Right lobe of liver (tissue), 6 donors: ENCODE measurements around the gene ADGRG3. TPM values are rescaled to one million over a fixed set of nuclear protein-coding genes. Genes with fewer than 3 reads are reported as not detected.

ENCODE experiments used
- ATAC-seq, 4 donors: fragments of 200-7000 bp; cut with Tn5 transposase; one replicate each; pipeline ENCODE4 v1.9.1; 2020; ENCODE audit warnings: mild to moderate bottlenecking in 4 of 4, moderate library complexity in 4 of 4
- DNase-seq, 3 donors: peaks; one replicate each; pipeline ENCODE4 v3.0.0-alpha.2; 2020
- H3K27ac ChIP-seq, 3 donors: fragments of 200-600 bp; one replicate each; pipeline ENCODE4 v1.8.0; 2022
- H3K27me3 ChIP-seq, 2 donors: fragments of 200-600 bp; one replicate each; pipeline ENCODE4 v1.8.0; 2022
- H3K36me3 ChIP-seq, 4 donors: fragments of 200-600 bp; sonication (generic) in 1 of 4; one replicate each; pipeline versions ENCODE4 v1.5.1 to v1.8.0; 2017 to 2022; ENCODE audit warnings: control low read depth in 1 of 4
- H3K4me1 ChIP-seq, 4 donors: fragments of 200-600 bp; sonication (generic) in 1 of 4; one replicate each; pipeline versions ENCODE4 v1.5.1 to v1.8.0; 2017 to 2022; ENCODE audit warnings: control low read depth in 1 of 4
- H3K4me3 ChIP-seq, 3 donors: fragments of 200-600 bp; one replicate each; pipeline ENCODE4 v1.8.0; 2022
- H3K9me3 ChIP-seq, 4 donors: fragments of 200-600 bp; sonication (generic) in 1 of 4; one replicate each; pipeline versions ENCODE4 v1.5.1 to v1.8.0; 2017 to 2022; ENCODE audit warnings: control low read depth in 1 of 4
- POLR2A ChIP-seq: fragments of 450-650 bp; IDR thresholded peaks from one replicate; pipeline ENCODE4 v1.6.1; 2017; ENCODE audit warnings: antibody characterized with exemption, mild to moderate bottlenecking
- WGBS: methylation state at CpG from one replicate; pipeline ENCODE4 v1.1.6; 2018; ENCODE audit warnings: low coverage, low lambda C conversion rate; ENCODE audit not compliant: insufficient coverage; ENCODE audit errors: missing lambda C conversion rate; 5-methylcytosine and 5-hydroxymethylcytosine counted together
- intact Hi-C, 2 donors: fragments of 100-400 bp; cut with DNase I; formaldehyde crosslinking; loops; one replicate each; pipeline versions ENCODE4 v1.11.2 to v1.14.1; 2022
- total RNA-seq, 6 experiments: library from RNA; depleted of rRNA in 2 of 6; stranded (reverse); fragments of >200 nt in 2 of 6; fragmentation: NEBNext Ultra II Directional in 3 of 6; extraction: Animal tissue kit (Norgen Biotek cat#: 25700) in 3 of 6; gene quantifications; one replicate each; pipeline versions ENCODE4 v1.1.0 to v1.2.4, GENCODE V29; 2016 to 2023
- TF ChIP-seq, protein P1 (sequence below), 4 donors: fragments of 200-600 bp in 3 of 4; fragments of 450-650 bp in 1 of 4; IDR thresholded peaks; one replicate each; pipeline versions ENCODE4 v1.5.1 to v1.8.0; 2016 to 2022; ENCODE audit warnings: antibody characterized with exemption in 4 of 4, mild to moderate bottlenecking in 2 of 4
- donor health status: DM: no; HTN: yes; CAD: no.
- donor health status: DM: no; HTN: no; CAD: no.
- donor health status: DM: no; HTN: no; CAD: no.
- donor health status: DM: no; HTN: yes; CAD: no.
- donor health status: DM: no; HTN: yes; CAD: no.

Gene ADGRG3
- total RNA-seq, 6 experiments from 2014 or later, result 0.37 to 1.6 (median 0.83) TPM

DNA sequence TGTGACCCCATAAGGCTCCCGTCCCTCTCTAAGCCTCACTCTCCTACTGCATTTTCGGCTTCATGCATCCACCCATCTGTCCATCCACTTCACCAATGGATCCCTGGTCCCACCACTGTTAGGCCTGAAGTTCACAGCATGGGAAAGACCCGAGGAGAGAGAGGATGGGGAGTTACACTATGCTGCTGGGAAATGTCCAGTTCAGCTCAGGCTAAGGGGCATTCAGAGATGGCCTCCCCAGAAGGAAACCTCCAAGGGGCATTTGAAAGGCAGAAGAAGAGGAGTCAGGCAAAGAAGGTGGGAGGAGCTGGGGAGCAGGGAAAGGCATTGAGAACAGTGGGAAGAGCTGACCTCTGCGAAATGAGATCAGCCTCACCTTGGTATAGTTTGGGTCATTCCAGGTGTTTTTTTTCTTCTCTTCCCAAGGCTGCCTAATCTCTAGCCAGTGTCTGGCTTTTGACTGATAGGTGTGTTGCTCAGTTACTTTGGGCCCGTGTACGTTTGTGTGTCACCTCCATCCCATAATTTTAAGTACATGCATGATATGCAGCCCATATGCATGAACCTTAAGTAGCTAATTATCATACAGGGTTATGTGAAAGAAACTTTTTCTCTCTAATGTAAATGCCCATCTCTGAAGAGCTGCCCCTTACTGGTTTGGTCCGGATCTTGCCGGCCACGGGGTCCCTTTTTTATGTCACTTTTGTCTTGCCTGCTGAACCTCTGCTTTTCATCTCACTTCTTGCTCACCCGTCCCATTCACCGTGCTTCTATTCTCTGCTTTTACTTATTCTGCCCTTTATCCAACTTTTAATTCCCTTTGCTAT is 14.9 kb downstream of the ADGRG3 start:
- ATAC-seq (no peak), DNase-seq (no peak)
- peaks cover 0 to 5% (median 1%) of the 10 kb centered on the region in 4 donors for H3K4me1 ChIP-seq
- no peak overlapping the region for H3K4me3 ChIP-seq
- no peaks in the 10 kb centered on the region for H3K36me3 ChIP-seq
- H3K27ac ChIP-seq, result no peak overlapping the region
- no peaks in the 10 kb centered on the region for H3K9me3 ChIP-seq
- 80% methylated on average over 7 of the region's 11 CpGs for WGBS
- no peaks in the 10 kb centered on the region for H3K27me3 ChIP-seq
- intact Hi-C loops, result no loop called here
- TF ChIP-seq, protein P1, sequence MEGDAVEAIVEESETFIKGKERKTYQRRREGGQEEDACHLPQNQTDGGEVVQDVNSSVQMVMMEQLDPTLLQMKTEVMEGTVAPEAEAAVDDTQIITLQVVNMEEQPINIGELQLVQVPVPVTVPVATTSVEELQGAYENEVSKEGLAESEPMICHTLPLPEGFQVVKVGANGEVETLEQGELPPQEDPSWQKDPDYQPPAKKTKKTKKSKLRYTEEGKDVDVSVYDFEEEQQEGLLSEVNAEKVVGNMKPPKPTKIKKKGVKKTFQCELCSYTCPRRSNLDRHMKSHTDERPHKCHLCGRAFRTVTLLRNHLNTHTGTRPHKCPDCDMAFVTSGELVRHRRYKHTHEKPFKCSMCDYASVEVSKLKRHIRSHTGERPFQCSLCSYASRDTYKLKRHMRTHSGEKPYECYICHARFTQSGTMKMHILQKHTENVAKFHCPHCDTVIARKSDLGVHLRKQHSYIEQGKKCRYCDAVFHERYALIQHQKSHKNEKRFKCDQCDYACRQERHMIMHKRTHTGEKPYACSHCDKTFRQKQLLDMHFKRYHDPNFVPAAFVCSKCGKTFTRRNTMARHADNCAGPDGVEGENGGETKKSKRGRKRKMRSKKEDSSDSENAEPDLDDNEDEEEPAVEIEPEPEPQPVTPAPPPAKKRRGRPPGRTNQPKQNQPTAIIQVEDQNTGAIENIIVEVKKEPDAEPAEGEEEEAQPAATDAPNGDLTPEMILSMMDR (IDR thresholded peaks at IDR 0.05), result no peak
- no peak for TF ChIP-seq POLR2A

DNA sequence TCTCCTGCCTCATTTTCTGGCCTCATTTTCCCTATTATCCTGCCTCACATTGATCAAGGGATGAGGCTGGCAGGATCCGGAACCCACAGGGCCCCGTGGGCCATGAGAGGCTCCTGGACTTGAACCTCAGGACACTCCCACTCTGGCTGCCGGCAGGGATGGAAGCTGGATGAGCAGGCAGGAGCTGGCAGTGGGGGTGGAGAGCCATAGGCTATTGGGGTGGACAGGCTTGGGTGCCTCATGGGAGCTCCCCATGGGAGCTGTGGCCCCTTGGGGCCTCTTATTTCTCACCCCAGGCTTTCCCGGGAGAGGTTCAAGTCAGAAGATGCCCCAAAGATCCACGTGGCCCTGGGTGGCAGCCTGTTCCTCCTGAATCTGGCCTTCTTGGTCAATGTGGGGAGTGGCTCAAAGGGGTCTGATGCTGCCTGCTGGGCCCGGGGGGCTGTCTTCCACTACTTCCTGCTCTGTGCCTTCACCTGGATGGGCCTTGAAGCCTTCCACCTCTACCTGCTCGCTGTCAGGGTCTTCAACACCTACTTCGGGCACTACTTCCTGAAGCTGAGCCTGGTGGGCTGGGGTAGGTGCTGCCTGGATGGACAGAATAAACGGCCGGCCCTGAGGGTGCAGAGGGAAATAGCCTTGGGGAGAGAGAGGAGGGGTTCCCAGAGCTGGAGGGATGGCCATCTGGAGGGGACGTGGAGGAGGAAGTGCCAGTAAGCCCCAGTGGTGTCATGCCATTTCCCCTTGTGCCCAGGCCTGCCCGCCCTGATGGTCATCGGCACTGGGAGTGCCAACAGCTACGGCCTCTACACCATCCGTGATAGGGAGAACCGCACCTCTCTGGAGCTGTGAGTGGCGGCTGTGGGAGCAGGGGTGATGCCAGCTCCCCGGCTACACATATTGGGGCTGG is 15.8 kb downstream of the ADGRG3 start:
- no peaks in the 10 kb centered on the region for H3K36me3 ChIP-seq
- no peak for ATAC-seq
- no peak overlapping the region for H3K27ac ChIP-seq
- no peaks in the 10 kb centered on the region for H3K27me3 ChIP-seq
- no peaks in the 10 kb centered on the region for H3K9me3 ChIP-seq
- 88% methylated on average over 12 of the region's 18 CpGs for WGBS
- no peak for DNase-seq
- intact Hi-C loops, result no loop called here
- no peak overlapping the region for H3K4me3 ChIP-seq
- no peak for TF ChIP-seq POLR2A
- TF ChIP-seq, protein P1 (IDR thresholded peaks at IDR 0.05), result no peak
- H3K4me1 ChIP-seq, result peaks cover 0 to 5% (median 2%) of the 10 kb centered on the region in 4 donors

DNA sequence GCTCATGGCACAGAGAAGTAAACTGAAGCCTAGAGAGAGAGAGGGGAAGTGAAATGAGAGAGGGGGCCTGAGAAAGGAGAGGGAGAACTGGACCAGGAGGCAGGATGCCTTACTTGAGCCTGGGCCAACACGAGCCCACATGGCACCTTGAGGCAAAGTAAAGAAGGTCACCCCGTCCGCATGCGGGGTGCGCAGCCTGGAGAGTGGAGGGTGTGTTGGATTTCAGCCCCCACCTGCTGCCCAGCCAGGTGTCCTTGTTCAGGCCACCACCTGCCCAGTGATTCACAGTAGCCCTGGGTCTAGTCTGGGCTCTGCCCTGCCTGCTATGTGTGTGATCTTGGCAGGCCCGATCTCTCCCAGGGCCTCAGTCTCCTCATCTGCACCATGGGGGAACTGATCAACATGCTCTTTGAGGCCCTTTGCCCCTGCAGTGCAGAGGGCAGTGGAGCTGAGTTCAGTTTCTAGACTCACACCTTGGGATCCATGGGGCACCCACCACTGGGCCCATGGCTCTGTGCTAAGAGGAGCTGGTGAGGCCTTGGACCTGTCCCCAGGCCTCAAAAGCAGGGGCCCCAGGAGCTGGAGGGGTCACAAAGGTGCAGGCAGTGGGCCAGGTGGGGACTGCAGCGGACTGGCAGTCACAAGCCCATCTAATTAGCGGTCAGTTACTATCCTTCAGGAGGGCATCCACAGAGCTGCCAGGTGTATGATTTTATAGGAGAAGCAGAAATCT is 16.7 kb downstream of the ADGRG3 start:
- Histone ChIP-seq H3K27me3 (no peaks in the 10 kb centered on the region), H3K4me3 (no peak overlapping the region), H3K9me3 (no peaks in the 10 kb centered on the region), H3K4me1 (peaks cover 0 to 12% (median 4%) of the 10 kb centered on the region in 4 donors), H3K27ac (no peak overlapping the region), H3K36me3 (no peaks in the 10 kb centered on the region)
- TF ChIP-seq, protein P1 (IDR thresholded peaks at IDR 0.05), result no peak
- no peak for TF ChIP-seq POLR2A
- DNase-seq (no peak), ATAC-seq (no peak)
- 100% methylated on average over 1 of the region's 8 CpGs for WGBS
- intact Hi-C loops, result no loop called here

DNA sequence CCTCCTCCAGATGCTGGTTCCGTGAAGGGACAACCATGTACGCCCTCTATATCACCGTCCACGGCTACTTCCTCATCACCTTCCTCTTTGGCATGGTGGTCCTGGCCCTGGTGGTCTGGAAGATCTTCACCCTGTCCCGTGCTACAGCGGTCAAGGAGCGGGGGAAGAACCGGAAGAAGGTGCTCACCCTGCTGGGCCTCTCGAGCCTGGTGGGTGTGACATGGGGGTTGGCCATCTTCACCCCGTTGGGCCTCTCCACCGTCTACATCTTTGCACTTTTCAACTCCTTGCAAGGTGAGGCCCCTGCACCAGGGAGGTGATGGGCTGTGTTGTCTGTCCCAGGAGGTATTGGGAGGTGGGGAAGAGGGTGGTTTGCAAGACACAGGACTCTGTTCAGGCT is 17.5 kb downstream of the ADGRG3 start:
- DNase-seq (no peak), ATAC-seq (no peak)
- H3K4me3 ChIP-seq, result no peak overlapping the region
- peaks cover 0 to 12% (median 4%) of the 10 kb centered on the region in 4 donors for H3K4me1 ChIP-seq
- H3K9me3 ChIP-seq, result no peaks in the 10 kb centered on the region
- H3K27ac ChIP-seq, result no peak overlapping the region
- no peaks in the 10 kb centered on the region for H3K27me3 ChIP-seq
- WGBS, result 77% methylated on average over 6 of the region's 11 CpGs
- intact Hi-C loops, result no loop called here
- no peaks in the 10 kb centered on the region for H3K36me3 ChIP-seq
- TF ChIP-seq, protein P1 (IDR thresholded peaks at IDR 0.05), result no peak
- no peak for TF ChIP-seq POLR2A
